Islet of Langerhans (tissue), 1 donor: ENCODE measurements around the gene TTLL9.
"Not testable (repeated sequence)": the region's sequence is repeated elsewhere in the genome, so short reads cannot be mapped to it uniquely, and the experiment has no call there.

Source experiments
- FAIRE-seq: peaks from one replicate; lab custom pipeline; 2011; peaks lifted over from hg19 to GRCh38; lab: Jason Lieb, UNC

TTLL9 gene

GRCh38 chr20:31920275-31920855, 49.9 kb downstream of the TTLL9 start:
- no peak for FAIRE-seq

- not testable (repeated sequence) for FAIRE-seq
These were observed 51.0 kb downstream of the TTLL9 start for GRCh38 chr20:31921480-31921879.

- FAIRE-seq = no peak
These were observed 51.7 kb downstream of the TTLL9 start for GRCh38 chr20:31922181-31922580.

GRCh38 chr20:31922588-31922987, 52.2 kb downstream of the TTLL9 start:
- no peak for FAIRE-seq

GRCh38 chr20:31923388-31924331, 53.2 kb downstream of the TTLL9 start:
- FAIRE-seq = no peak

GRCh38 chr20:31924561-31924960, 54.1 kb downstream of the TTLL9 start:
- no peak for FAIRE-seq

- FAIRE-seq = no peak
These were observed 55.2 kb downstream of the TTLL9 start for GRCh38 chr20:31925631-31926030.

GRCh38 chr20:31926493-31926892, 56.1 kb downstream of the TTLL9 start:
- no peak for FAIRE-seq

GRCh38 chr20:31927627-31928159, 57.3 kb downstream of the TTLL9 start:
- no peak for FAIRE-seq

GRCh38 chr20:31929631-31930030, 59.2 kb downstream of the TTLL9 start:
- FAIRE-seq = not testable (repeated sequence)

GRCh38 chr20:31930779-31931178, 60.3 kb downstream of the TTLL9 start:
- no peak for FAIRE-seq

- FAIRE-seq = no peak
These were observed 63.3 kb downstream of the TTLL9 start for GRCh38 chr20:31933698-31934097.

- FAIRE-seq = no peak
These were observed 64.1 kb downstream of the TTLL9 start for GRCh38 chr20:31934491-31934890.

- no peak for FAIRE-seq
These were observed 64.7 kb downstream of the TTLL9 start for GRCh38 chr20:31934968-31935764.

GRCh38 chr20:31936420-31936819, 66.0 kb downstream of the TTLL9 start:
- FAIRE-seq = no peak

GRCh38 chr20:31937820-31938219, 67.4 kb downstream of the TTLL9 start:
- FAIRE-seq = no peak

- no peak for FAIRE-seq
These were observed 69.2 kb downstream of the TTLL9 start for GRCh38 chr20:31939661-31940060.

GRCh38 chr20:31943052-31943471, 72.6 kb downstream of the TTLL9 start:
- FAIRE-seq = no peak

GRCh38 chr20:31945319-31945718, 74.9 kb downstream of the TTLL9 start:
- no peak for FAIRE-seq

GRCh38 chr20:31945785-31946184, 75.4 kb downstream of the TTLL9 start:
- FAIRE-seq = no peak

GRCh38 chr20:31948008-31948407, 77.6 kb downstream of the TTLL9 start:
- no peak for FAIRE-seq

- no peak for FAIRE-seq
These were observed 79.6 kb downstream of the TTLL9 start for GRCh38 chr20:31949877-31950646.
